Measurements from ENCODE around the gene ASCL4. TPM values are rescaled to one million over a fixed set of nuclear protein-coding genes. Genes with fewer than 3 reads are reported as not detected.

The ASCL4 gene
- polyA plus RNA-seq, 2 donors: 0.04 TPM; not detected in 1

DNA sequence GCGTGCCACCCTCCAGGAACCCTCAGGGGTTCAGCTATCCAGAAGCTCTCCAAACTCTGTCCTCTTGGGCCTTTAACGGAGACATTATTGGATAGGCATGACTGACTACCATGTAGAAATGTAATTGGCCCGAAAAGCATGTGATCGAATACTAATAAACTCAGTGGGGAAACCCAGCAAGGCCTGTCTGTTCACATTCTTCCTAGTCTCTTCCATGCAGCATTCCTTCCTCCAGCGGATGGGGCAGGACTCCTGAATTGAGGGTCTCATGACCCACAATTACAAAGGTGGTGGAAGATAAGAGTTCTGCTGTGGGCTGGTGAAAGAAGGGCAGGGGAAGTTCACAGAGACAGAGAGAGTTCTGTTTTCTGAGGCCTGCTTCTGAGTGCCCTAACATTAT, 7.0 kb upstream of the ASCL4 start:
- no peaks in the 10 kb centered on the region for H3K36me3 ChIP-seq (ENCODE audit: control insufficient read depth in 2 of 2, insufficient read depth in 2 of 2, low read length in 1 of 2)
- H3K27me3 ChIP-seq (ENCODE audit: control insufficient read depth in 1 of 2, insufficient read depth in 2 of 2, low read length in 2 of 2): no peaks in the 10 kb centered on the region
- no peak overlapping the region for H3K27ac ChIP-seq (ENCODE audit: low read depth in 2 of 2, low read length in 1 of 2)
- no peak overlapping the region for H3K4me3 ChIP-seq (ENCODE audit: low read depth in 1 of 2, low read length in 2 of 2)
- no peaks in the 10 kb centered on the region for H3K4me1 ChIP-seq (ENCODE audit: control insufficient read depth in 2 of 2, insufficient read depth in 2 of 2, low read length in 1 of 2)
- H3K9me3 ChIP-seq (ENCODE audit: control insufficient read depth in 2 of 2, insufficient read depth in 1 of 2, low read depth in 1 of 2, low read length in 1 of 2): no peaks in the 10 kb centered on the region
- 89 to 90% methylated on average over 5 of the region's 5 CpGs for WGBS, 2 donors

DNA sequence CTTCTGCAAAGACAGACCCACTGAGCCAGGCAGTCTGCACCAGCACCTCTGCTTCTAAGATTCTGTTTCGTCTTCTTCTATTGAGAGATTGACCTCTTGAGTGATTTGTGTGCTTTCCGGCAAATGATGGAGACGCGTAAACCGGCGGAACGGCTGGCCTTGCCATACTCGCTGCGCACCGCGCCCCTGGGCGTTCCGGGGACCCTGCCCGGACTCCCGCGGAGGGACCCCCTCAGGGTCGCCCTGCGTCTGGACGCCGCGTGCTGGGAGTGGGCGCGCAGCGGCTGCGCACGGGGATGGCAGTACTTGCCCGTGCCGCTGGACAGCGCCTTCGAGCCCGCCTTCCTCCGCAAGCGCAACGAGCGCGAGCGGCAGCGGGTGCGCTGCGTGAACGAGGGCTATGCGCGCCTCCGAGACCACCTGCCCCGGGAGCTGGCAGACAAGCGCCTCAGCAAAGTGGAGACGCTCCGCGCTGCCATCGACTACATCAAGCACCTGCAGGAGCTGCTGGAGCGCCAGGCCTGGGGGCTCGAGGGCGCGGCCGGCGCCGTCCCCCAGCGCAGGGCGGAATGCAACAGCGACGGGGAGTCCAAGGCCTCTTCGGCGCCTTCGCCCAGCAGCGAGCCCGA, 703 bp downstream of the ASCL4 start:
- WGBS, 2 donors: 4 to 5% methylated on average over 66 of the region's 66 CpGs
- Histone ChIP-seq H3K4me3 (ENCODE audit: low read depth in 1 of 2, low read length in 2 of 2) (peak overlapping the region in 1 of 2 donors; percentile 32), H3K27ac (ENCODE audit: low read depth in 2 of 2, low read length in 1 of 2) (no peak overlapping the region)

DNA sequence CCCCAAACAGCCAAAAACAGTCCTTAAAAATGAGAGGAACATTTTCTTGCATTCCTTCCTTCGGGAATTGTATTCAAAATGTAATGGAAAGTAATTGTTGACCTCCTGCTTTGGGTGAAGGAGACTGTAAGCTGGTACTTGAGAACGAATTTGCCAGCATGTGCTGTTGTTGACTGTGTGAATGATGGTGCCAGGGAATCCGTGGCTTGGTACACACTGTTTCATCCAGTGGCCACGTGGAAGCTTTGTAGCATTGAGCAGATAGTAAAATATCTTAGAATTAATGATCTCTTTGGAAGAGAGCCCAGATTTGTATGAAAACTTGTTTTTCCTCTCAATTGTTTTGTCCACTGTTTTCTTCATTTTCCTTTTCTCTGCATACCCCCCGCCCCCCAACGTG, 1.7 kb downstream of the ASCL4 start:
- Histone ChIP-seq H3K4me3 (ENCODE audit: low read depth in 1 of 2, low read length in 2 of 2) (no peak overlapping the region), H3K27ac (ENCODE audit: low read depth in 2 of 2, low read length in 1 of 2) (no peak overlapping the region), H3K9me3 (ENCODE audit: control insufficient read depth in 2 of 2, insufficient read depth in 1 of 2, low read depth in 1 of 2, low read length in 1 of 2) (peaks cover 0 to 3% of the 10 kb centered on the region in 2 donors), H3K27me3 (ENCODE audit: control insufficient read depth in 1 of 2, insufficient read depth in 2 of 2, low read length in 2 of 2) (peaks cover 8 to 11% of the 10 kb centered on the region in 2 donors), H3K36me3 (ENCODE audit: control insufficient read depth in 2 of 2, insufficient read depth in 2 of 2, low read length in 1 of 2) (no peaks in the 10 kb centered on the region), H3K4me1 (ENCODE audit: control insufficient read depth in 2 of 2, insufficient read depth in 2 of 2, low read length in 1 of 2) (peaks cover 6 to 7% of the 10 kb centered on the region in 2 donors)
- WGBS, 2 donors: 30% methylated on average over 6 of the region's 6 CpGs

More for the DNA sequence above, 703 bp downstream of the ASCL4 start:
- Histone ChIP-seq H3K9me3 (ENCODE audit: control insufficient read depth in 2 of 2, insufficient read depth in 1 of 2, low read depth in 1 of 2, low read length in 1 of 2) (peaks cover 0 to 3% of the 10 kb centered on the region in 2 donors), H3K4me1 (ENCODE audit: control insufficient read depth in 2 of 2, insufficient read depth in 2 of 2, low read length in 1 of 2) (peaks cover 6 to 7% of the 10 kb centered on the region in 2 donors), H3K27me3 (ENCODE audit: control insufficient read depth in 1 of 2, insufficient read depth in 2 of 2, low read length in 2 of 2) (peaks cover 8 to 11% of the 10 kb centered on the region in 2 donors), H3K36me3 (ENCODE audit: control insufficient read depth in 2 of 2, insufficient read depth in 2 of 2, low read length in 1 of 2) (no peaks in the 10 kb centered on the region)

DNA sequence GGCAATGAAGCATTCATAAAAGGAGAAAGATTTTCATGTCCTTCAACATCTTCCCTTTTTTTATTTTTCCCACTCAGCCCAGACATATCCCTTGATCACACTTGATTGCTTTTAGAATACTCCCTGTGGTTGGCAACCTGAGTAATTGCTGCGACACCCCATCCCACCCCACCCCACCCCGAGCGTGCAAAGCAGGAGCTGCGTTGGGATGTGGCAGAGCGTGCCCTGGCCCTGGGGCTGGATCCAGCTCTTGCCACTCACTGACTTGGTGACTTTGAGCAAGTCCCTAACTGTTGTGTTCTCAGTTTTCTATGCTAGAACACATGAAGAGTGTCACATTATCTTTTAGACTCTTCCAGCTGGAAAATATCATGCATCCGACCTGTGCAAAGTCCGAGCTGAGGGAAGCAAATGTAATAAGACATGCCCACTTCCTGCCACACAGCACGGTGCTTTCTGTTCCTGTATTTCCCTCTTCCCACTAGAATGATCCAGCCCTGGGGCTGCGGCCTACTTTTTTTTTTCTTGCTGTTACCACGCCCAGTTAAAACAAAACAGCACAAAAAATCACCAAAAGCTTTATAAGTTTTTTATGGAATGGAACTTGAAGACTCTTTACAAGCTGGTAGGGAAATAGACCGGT, 4.0 kb downstream of the ASCL4 start:
- H3K9me3 ChIP-seq (ENCODE audit: control insufficient read depth in 2 of 2, insufficient read depth in 1 of 2, low read depth in 1 of 2, low read length in 1 of 2): peaks cover 0 to 3% of the 10 kb centered on the region in 2 donors
- no peak overlapping the region for H3K4me3 ChIP-seq (ENCODE audit: low read depth in 1 of 2, low read length in 2 of 2)
- peaks cover 6 to 7% of the 10 kb centered on the region in 2 donors for H3K4me1 ChIP-seq (ENCODE audit: control insufficient read depth in 2 of 2, insufficient read depth in 2 of 2, low read length in 1 of 2)
- H3K27ac ChIP-seq (ENCODE audit: low read depth in 2 of 2, low read length in 1 of 2): no peak overlapping the region
- H3K36me3 ChIP-seq (ENCODE audit: control insufficient read depth in 2 of 2, insufficient read depth in 2 of 2, low read length in 1 of 2): no peaks in the 10 kb centered on the region
- 36 to 41% methylated on average over 11 of the region's 11 CpGs for WGBS, 2 donors
- peaks cover 8 to 11% of the 10 kb centered on the region in 2 donors for H3K27me3 ChIP-seq (ENCODE audit: control insufficient read depth in 1 of 2, insufficient read depth in 2 of 2, low read length in 2 of 2)

DNA sequence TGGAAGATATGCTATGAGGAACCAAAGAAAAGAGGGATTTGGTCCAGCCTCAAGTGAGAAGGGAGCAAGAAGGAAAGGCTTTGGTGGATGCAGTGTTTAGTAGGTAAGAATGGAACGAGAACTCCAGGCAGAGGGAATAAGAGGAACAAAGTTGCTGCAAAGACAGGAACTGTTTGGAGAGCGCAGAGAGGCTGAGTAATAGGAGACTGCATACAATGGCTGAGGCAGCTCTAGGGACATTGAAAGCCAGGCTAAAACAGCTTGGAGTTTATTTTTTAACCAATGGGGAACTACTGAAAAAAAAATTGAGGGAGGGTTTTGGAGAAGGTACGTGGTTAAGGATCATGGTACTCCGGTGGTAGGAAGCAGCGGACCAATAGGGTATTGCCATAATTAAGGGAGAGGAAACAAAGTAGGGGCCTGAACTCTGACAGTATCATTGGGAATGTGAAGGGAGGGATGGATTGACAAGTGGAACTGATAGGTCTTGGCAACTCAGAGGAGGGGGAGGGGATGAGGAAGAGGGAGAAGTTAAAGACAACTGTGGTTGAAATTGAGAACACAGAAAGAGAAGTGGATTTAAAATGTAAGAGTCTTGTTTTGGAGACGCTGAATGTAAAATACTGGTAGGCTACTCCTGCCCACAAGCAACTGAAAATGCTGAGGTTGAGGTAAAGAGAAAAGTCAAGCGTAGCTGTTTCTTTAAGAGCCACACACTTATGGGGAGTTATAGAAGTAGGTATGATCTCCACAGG, 4.8 kb downstream of the ASCL4 start:
- Histone ChIP-seq H3K27me3 (ENCODE audit: control insufficient read depth in 1 of 2, insufficient read depth in 2 of 2, low read length in 2 of 2) (peaks cover 7 to 9% of the 10 kb centered on the region in 2 donors), H3K4me3 (ENCODE audit: low read depth in 1 of 2, low read length in 2 of 2) (no peak overlapping the region), H3K4me1 (ENCODE audit: control insufficient read depth in 2 of 2, insufficient read depth in 2 of 2, low read length in 1 of 2) (peaks cover 6 to 7% of the 10 kb centered on the region in 2 donors), H3K36me3 (ENCODE audit: control insufficient read depth in 2 of 2, insufficient read depth in 2 of 2, low read length in 1 of 2) (no peaks in the 10 kb centered on the region), H3K27ac (ENCODE audit: low read depth in 2 of 2, low read length in 1 of 2) (no peak overlapping the region), H3K9me3 (ENCODE audit: control insufficient read depth in 2 of 2, insufficient read depth in 1 of 2, low read depth in 1 of 2, low read length in 1 of 2) (peaks cover 0 to 3% of the 10 kb centered on the region in 2 donors)
- WGBS, 2 donors: 72 to 82% methylated on average over 7 of the region's 7 CpGs

DNA sequence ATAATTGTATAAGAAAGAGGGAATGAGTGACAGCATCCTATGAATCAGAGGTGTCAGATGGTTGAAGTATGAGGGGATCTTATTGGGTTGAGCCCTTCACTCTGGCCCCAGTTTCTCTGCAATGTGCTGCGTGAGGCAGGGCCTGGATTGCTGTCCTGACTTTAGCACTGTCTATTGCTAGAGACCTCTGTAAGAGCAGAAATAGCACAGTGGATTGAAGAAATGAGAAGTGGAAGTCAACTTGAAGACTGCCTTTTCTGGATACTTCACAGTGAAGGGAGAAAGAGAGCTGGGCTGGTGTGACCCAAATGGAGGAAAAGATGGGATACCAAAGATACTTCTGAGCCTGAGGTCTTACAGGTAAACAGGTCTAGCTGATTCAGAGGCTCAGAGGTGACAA, 5.8 kb downstream of the ASCL4 start:
- H3K27me3 ChIP-seq (ENCODE audit: control insufficient read depth in 1 of 2, insufficient read depth in 2 of 2, low read length in 2 of 2): peaks cover 0 to 4% of the 10 kb centered on the region in 2 donors
- H3K4me1 ChIP-seq (ENCODE audit: control insufficient read depth in 2 of 2, insufficient read depth in 2 of 2, low read length in 1 of 2): peaks cover 3% of the 10 kb centered on the region in 2 donors
- no peak overlapping the region for H3K27ac ChIP-seq (ENCODE audit: low read depth in 2 of 2, low read length in 1 of 2)
- H3K9me3 ChIP-seq (ENCODE audit: control insufficient read depth in 2 of 2, insufficient read depth in 1 of 2, low read depth in 1 of 2, low read length in 1 of 2): peaks cover 0 to under 1% of the 10 kb centered on the region in 2 donors
- H3K36me3 ChIP-seq (ENCODE audit: control insufficient read depth in 2 of 2, insufficient read depth in 2 of 2, low read length in 1 of 2): no peaks in the 10 kb centered on the region
- 41 to 94% methylated on average over 1 of the region's 1 CpG for WGBS, 2 donors
- no peak overlapping the region for H3K4me3 ChIP-seq (ENCODE audit: low read depth in 1 of 2, low read length in 2 of 2)

DNA sequence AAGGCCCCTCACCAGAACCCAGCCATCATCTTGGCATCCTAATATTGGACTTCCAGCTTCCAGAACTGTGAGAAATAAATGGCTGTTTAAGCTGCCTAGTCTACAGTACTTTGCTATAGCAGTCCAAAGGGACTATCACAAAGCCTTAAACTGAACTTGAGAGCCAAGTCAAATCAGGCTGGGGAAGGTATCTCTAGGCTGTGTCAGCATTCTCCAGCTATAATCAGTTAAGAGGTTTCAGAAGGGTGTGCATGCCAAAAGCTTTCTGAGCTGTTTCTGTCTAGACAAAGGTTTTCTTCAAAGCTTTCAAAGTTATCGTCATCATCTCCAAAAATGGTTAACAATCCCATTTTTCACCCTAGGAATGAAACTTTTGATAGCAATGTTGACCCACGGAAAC, 7.6 kb downstream of the ASCL4 start:
- no peaks in the 10 kb centered on the region for H3K36me3 ChIP-seq (ENCODE audit: control insufficient read depth in 2 of 2, insufficient read depth in 2 of 2, low read length in 1 of 2)
- H3K4me1 ChIP-seq (ENCODE audit: control insufficient read depth in 2 of 2, insufficient read depth in 2 of 2, low read length in 1 of 2): no peaks in the 10 kb centered on the region
- 41 to 68% methylated on average over 2 of the region's 2 CpGs for WGBS, 2 donors
- H3K9me3 ChIP-seq (ENCODE audit: control insufficient read depth in 2 of 2, insufficient read depth in 1 of 2, low read depth in 1 of 2, low read length in 1 of 2): no peaks in the 10 kb centered on the region
- H3K27me3 ChIP-seq (ENCODE audit: control insufficient read depth in 1 of 2, insufficient read depth in 2 of 2, low read length in 2 of 2): no peaks in the 10 kb centered on the region
- H3K27ac ChIP-seq (ENCODE audit: low read depth in 2 of 2, low read length in 1 of 2): no peak overlapping the region
- H3K4me3 ChIP-seq (ENCODE audit: low read depth in 1 of 2, low read length in 2 of 2): no peak overlapping the region

DNA sequence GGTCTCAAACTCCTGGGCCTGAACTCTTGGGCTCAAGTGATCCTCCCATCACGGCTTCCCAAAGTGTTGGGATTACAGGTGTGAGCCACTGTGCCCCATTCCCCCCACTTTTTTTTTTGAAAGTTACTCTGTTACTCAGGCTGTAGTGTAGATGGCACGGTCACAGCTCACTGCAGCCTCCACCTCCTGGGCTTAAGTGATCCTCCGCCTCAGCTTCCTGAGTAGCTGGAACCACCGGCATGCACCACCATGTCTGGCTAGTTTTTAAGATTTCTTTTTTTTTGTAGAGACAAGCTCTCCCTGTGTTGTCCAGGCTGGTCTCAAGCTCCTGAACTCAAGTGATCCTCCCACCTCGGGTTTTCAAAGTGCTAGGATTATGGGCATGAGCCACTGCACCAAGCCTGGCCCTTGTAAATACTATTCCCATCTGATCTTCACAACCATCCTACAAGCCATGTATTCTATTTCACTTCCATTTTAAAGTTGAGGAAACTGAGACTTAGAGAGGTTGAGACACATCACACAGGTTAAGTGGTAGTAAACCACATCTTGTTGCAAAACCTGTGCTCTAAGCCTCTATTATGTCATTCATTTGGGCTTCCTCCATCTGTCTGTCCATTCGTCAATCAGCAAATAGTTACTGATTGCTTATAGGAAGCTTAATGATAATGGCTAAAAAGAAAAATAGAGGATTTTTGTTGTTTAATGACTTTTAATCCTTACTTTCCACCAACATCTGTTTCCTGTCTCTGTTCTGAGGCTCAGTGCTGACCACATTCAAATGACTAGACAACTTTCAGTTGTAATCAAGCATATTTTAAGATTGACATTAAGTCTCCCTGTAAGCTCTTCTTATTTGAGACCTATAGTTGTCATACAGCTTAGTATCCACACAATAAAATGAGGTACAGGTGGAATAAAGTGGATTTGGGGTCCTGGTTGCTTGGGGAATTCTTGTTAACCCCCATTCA, 9.2 kb downstream of the ASCL4 start:
- Histone ChIP-seq H3K27me3 (ENCODE audit: control insufficient read depth in 1 of 2, insufficient read depth in 2 of 2, low read length in 2 of 2) (no peaks in the 10 kb centered on the region), H3K27ac (ENCODE audit: low read depth in 2 of 2, low read length in 1 of 2) (no peak overlapping the region), H3K9me3 (ENCODE audit: control insufficient read depth in 2 of 2, insufficient read depth in 1 of 2, low read depth in 1 of 2, low read length in 1 of 2) (no peaks in the 10 kb centered on the region), H3K36me3 (ENCODE audit: control insufficient read depth in 2 of 2, insufficient read depth in 2 of 2, low read length in 1 of 2) (no peaks in the 10 kb centered on the region), H3K4me3 (ENCODE audit: low read depth in 1 of 2, low read length in 2 of 2) (no peak overlapping the region), H3K4me1 (ENCODE audit: control insufficient read depth in 2 of 2, insufficient read depth in 2 of 2, low read length in 1 of 2) (no peaks in the 10 kb centered on the region)
- 75 to 76% methylated on average over 6 of the region's 6 CpGs for WGBS, 2 donors

DNA sequence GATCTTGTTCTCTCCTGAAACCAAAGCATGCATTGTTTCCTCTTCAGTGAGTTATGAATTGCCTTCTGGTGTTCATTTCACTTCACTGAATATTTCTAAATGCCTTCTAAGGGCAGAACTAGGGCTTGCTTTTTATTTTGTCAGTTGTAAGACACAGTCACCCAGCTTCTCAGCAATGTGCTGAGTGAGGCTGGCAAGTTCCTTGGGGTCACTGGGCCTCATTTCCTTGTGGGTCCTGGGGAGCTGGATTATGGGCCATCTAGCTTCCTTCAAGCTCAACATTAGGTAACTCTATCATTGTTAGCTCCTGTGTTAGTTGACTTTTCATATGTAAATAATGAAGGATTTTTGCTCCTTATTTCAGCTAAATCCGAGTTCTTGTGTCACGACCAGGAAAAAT, 13.8 kb downstream of the ASCL4 start:
- 80 to 90% methylated on average over 2 of the region's 2 CpGs for WGBS, 2 donors
- no peaks in the 10 kb centered on the region for H3K36me3 ChIP-seq (ENCODE audit: control insufficient read depth in 2 of 2, insufficient read depth in 2 of 2, low read length in 1 of 2)

More for the DNA sequence above, 13.8 kb downstream of the ASCL4 start:
- H3K4me3 ChIP-seq (ENCODE audit: low read depth in 1 of 2, low read length in 2 of 2): no peak overlapping the region
- no peaks in the 10 kb centered on the region for H3K9me3 ChIP-seq (ENCODE audit: control insufficient read depth in 2 of 2, insufficient read depth in 1 of 2, low read depth in 1 of 2, low read length in 1 of 2)
- no peaks in the 10 kb centered on the region for H3K4me1 ChIP-seq (ENCODE audit: control insufficient read depth in 2 of 2, insufficient read depth in 2 of 2, low read length in 1 of 2)
- no peak overlapping the region for H3K27ac ChIP-seq (ENCODE audit: low read depth in 2 of 2, low read length in 1 of 2)
- H3K27me3 ChIP-seq (ENCODE audit: control insufficient read depth in 1 of 2, insufficient read depth in 2 of 2, low read length in 2 of 2): no peaks in the 10 kb centered on the region

Measured in esophagus (tissue), 2 donors.